Mammary epithelial cell (primary cell): ENCODE measurements around the gene MUC21.

Source experiments
- EZH2 ChIP-seq: IDR thresholded peaks from 2 replicates; pipeline ENCODE4 v1.6.1; 2012; ENCODE audit warnings: low read length, inconsistent platforms, borderline replicate concordance
- TF ChIP-seq, protein P1 (sequence below), 2 donors: IDR thresholded peaks in 1 of 2; conservative IDR thresholded peaks in 1 of 2; 2 replicates each; pipeline ENCODE4 v1.5.1; 2011 to 2012; ENCODE audit warnings: inconsistent platforms in 2 of 2, low read length in 2 of 2, mild to moderate bottlenecking in 2 of 2, control low read depth in 1 of 2, low read depth in 1 of 2; ENCODE audit not compliant: insufficient read depth in 1 of 2; ENCODE audit errors: extremely low read depth in 1 of 2

DNA sequence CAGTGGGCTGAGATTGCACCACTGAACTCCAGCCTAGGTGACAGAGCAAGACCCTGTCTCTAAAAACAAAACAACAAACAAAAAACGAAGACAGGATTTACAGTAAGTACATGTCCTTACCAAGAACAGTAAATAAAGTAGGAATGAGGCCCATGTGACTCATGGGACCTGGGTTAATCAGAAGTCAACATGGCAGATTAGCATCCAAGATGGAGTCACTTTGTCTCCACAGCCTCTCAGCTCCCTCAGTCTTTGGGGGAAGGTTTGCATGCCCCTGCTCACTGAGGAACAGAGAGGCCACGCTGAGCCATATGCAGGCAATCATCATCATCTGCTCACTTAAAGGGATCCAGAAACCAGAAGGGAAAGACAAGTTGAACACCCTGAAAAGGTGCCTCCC is 19.0 kb downstream of the MUC21 start:
- TF ChIP-seq, protein P1, sequence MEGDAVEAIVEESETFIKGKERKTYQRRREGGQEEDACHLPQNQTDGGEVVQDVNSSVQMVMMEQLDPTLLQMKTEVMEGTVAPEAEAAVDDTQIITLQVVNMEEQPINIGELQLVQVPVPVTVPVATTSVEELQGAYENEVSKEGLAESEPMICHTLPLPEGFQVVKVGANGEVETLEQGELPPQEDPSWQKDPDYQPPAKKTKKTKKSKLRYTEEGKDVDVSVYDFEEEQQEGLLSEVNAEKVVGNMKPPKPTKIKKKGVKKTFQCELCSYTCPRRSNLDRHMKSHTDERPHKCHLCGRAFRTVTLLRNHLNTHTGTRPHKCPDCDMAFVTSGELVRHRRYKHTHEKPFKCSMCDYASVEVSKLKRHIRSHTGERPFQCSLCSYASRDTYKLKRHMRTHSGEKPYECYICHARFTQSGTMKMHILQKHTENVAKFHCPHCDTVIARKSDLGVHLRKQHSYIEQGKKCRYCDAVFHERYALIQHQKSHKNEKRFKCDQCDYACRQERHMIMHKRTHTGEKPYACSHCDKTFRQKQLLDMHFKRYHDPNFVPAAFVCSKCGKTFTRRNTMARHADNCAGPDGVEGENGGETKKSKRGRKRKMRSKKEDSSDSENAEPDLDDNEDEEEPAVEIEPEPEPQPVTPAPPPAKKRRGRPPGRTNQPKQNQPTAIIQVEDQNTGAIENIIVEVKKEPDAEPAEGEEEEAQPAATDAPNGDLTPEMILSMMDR (conservative IDR thresholded peaks at IDR 0.05 in 1 of 2, IDR thresholded peaks at IDR 0.05 in 1 of 2; ENCODE audit: extremely low read depth in 1 of 2, insufficient read depth in 1 of 2, low read depth in 1 of 2, low read length in 2 of 2): no peak
- no peak for TF ChIP-seq EZH2
